Upper lobe of left lung (tissue), 6 donors: Measurements from ENCODE around the gene IQGAP1. TPM values are rescaled to one million over a fixed set of nuclear protein-coding genes. Genes with fewer than 3 reads are reported as not detected.

Experiments
- ATAC-seq, 2 donors: fragments of 200-7000 bp; cut with Tn5 transposase; one replicate each; pipeline ENCODE4 v1.9.1; 2022; ENCODE audit warnings: mild to moderate bottlenecking in 2 of 2, moderate library complexity in 2 of 2; ENCODE audit not compliant: low FRiP score in 2 of 2
- DNase-seq, 2 donors: peaks; one replicate each; pipeline ENCODE4 v3.0.0-alpha.2; 2019 to 2020
- H3K27ac ChIP-seq, 4 donors: fragments of 200-600 bp; sonication (generic); one replicate each; pipeline ENCODE4 v1.5.1; 2016 to 2019
- H3K27me3 ChIP-seq, 4 donors: fragments of 200-600 bp; sonication (generic); one replicate each; pipeline ENCODE4 v1.5.1; 2017 to 2019
- H3K36me3 ChIP-seq, 4 donors: fragments of 200-600 bp; sonication (generic); one replicate each; pipeline ENCODE4 v1.5.1; 2016 to 2019
- H3K4me1 ChIP-seq, 4 donors: fragments of 200-600 bp; sonication (generic); one replicate each; pipeline ENCODE4 v1.5.1; 2018 to 2019
- H3K4me3 ChIP-seq, 4 donors: fragments of 200-600 bp; sonication (generic); one replicate each; pipeline ENCODE4 v1.5.1; 2017 to 2019; ENCODE audit warnings: mild to moderate bottlenecking in 2 of 4, moderate library complexity in 1 of 4
- H3K9me3 ChIP-seq, 4 donors: fragments of 200-600 bp; sonication (generic); one replicate each; pipeline ENCODE4 v1.5.1; 2018 to 2019
- CTCF ChIP-seq, 6 experiments: fragments of 450-650 bp in 4 of 6; fragments of 200-600 bp in 2 of 6; sonication (generic) in 2 of 6; IDR thresholded peaks; one replicate each; pipeline ENCODE4 v1.5.1; 2016 to 2019; ENCODE audit warnings: antibody characterized with exemption in 6 of 6
- EP300 ChIP-seq, 4 donors: sonication (generic); formaldehyde crosslinking; IDR thresholded peaks; one replicate each; pipeline ENCODE4 v1.5.1; 2017; ENCODE audit warnings: antibody characterized with exemption in 4 of 4, control low read depth in 2 of 4
- POLR2A ChIP-seq, 4 donors: fragments of 450-650 bp; IDR thresholded peaks; one replicate each; pipeline ENCODE4 v1.5.1; 2016 to 2017; ENCODE audit warnings: antibody characterized with exemption in 4 of 4, mild to moderate bottlenecking in 2 of 4
- POLR2AphosphoS5 ChIP-seq, 2 donors: sonication (generic); formaldehyde crosslinking; IDR thresholded peaks; one replicate each; pipeline ENCODE4 v1.5.1; 2017; ENCODE audit warnings: antibody characterized with exemption in 2 of 2
- WGBS, 2 donors: methylation state at CpG; one replicate each; pipeline ENCODE4 v1.1.5; 2017 to 2018; 5-methylcytosine and 5-hydroxymethylcytosine counted together
- total RNA-seq, 6 donors: library from RNA; depleted of rRNA in 4 of 6; stranded (reverse); fragments of >200 nt in 4 of 6; gene quantifications; one replicate each; pipeline versions ENCODE4 v1.1.0 to v1.2.1, GENCODE V29; 2016 to 2021
- donor health status: DM: no; HTN: no; CAD: no; lungs with moderate emphysema.
- donor health status: DM: no; HTN: yes; CAD: no; lungs with severe emphysema.

Gene IQGAP1
- total RNA-seq, 6 donors from 2014 or later = 216 to 502 (median 344) TPM

DNA sequence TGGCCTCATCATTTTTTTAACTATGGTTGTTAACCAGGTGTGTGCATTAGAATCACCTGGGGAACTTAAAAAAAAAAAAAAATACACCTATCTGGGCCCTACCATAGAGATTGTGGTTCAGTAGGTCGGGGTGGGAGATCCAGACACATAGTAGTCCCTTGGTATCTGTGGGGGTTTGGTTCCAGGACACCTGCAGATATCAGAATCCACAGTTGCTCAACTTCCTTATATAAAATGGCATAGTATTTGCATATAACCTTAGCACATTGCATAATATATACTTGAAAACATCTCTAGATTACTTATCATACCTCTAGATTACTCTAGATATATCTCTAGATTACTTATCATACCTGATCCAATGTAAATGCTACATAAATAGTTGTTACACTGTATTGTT is 5.0 kb downstream of the IQGAP1 start:
- TF ChIP-seq EP300 (IDR thresholded peaks at IDR 0.05) = no peak
- TF ChIP-seq POLR2AphosphoS5 (IDR thresholded peaks at IDR 0.05) = no peak
- no peak for TF ChIP-seq POLR2A (IDR thresholded peaks at IDR 0.05)
- TF ChIP-seq CTCF (IDR thresholded peaks at IDR 0.05) = no peak
- Histone ChIP-seq H3K27me3 (no peaks in the 10 kb centered on the region), H3K4me3 (no peak overlapping the region), H3K9me3 (no peaks in the 10 kb centered on the region), H3K4me1 (peaks cover 51 to 83% (median 72%) of the 10 kb centered on the region in 4 donors), H3K27ac (peak overlapping the region in 1 of 4 donors; percentile 40), H3K36me3 (peaks cover 6 to 24% (median 8%) of the 10 kb centered on the region in 4 donors)
- DNase-seq (no peak), ATAC-seq (no peak)
- WGBS, 2 donors = 82 to 83% methylated on average over 1 of the region's 1 CpG

DNA sequence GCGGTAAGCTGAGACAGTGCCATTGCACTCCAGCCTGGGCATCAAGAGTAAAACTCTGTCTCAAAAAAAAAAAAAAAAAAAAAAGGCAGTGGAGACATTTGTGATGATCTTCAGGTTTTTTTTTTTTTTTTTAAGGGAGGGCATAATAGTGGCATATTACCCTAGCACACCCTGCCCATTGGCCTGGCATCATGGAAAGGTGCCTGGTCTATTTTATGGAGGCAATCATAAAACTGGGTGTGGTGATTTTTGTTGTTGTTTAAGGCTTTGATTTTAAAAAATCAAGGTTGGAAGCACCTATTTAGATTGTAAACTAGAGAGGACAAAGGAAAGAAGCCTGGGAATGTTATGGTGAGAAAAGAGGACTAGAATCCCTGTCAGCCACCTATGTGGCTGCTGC is 6.0 kb downstream of the IQGAP1 start:
- peak overlapping the region in 1 of 4 donors; percentile 40 for H3K27ac ChIP-seq
- H3K9me3 ChIP-seq = no peaks in the 10 kb centered on the region
- ATAC-seq (no peak), DNase-seq (no peak)
- H3K27me3 ChIP-seq = no peaks in the 10 kb centered on the region
- H3K4me1 ChIP-seq = peaks cover 57 to 92% (median 77%) of the 10 kb centered on the region in 4 donors
- TF ChIP-seq EP300 (IDR thresholded peaks at IDR 0.05) (no peak), POLR2AphosphoS5 (IDR thresholded peaks at IDR 0.05) (no peak), CTCF (IDR thresholded peaks at IDR 0.05) (no peak), POLR2A (IDR thresholded peaks at IDR 0.05) (no peak)
- H3K4me3 ChIP-seq = no peak overlapping the region
- peaks cover 6 to 24% (median 8%) of the 10 kb centered on the region in 4 donors for H3K36me3 ChIP-seq
- 93 to 100% methylated on average over 1 of the region's 1 CpG for WGBS, 2 donors

GRCh38 chr15:90394748-90395442 is 6.9 kb downstream of the IQGAP1 start:
- Histone ChIP-seq H3K4me1 (peaks cover 63 to 92% (median 79%) of the 10 kb centered on the region in 4 donors), H3K4me3 (no peak overlapping the region), H3K27me3 (no peaks in the 10 kb centered on the region), H3K9me3 (no peaks in the 10 kb centered on the region), H3K36me3 (peaks cover 6 to 24% (median 8%) of the 10 kb centered on the region in 4 donors), H3K27ac (peak overlapping the region in 1 of 4 donors; percentile 21)
- 93 to 94% methylated on average over 12 of the region's 12 CpGs for WGBS, 2 donors
- DNase-seq (no peak), ATAC-seq (no peak)
- no peak for TF ChIP-seq POLR2A (IDR thresholded peaks at IDR 0.05)
- no peak for TF ChIP-seq EP300 (IDR thresholded peaks at IDR 0.05)
- no peak for TF ChIP-seq POLR2AphosphoS5 (IDR thresholded peaks at IDR 0.05)
- TF ChIP-seq CTCF (IDR thresholded peaks at IDR 0.05) = no peak

- no peak overlapping the region for H3K4me3 ChIP-seq
- no peaks in the 10 kb centered on the region for H3K9me3 ChIP-seq
- DNase-seq = no peak
- no peaks in the 10 kb centered on the region for H3K27me3 ChIP-seq
- TF ChIP-seq EP300 (IDR thresholded peaks at IDR 0.05) = no peak
- no peak for TF ChIP-seq POLR2AphosphoS5 (IDR thresholded peaks at IDR 0.05)
- TF ChIP-seq CTCF (IDR thresholded peaks at IDR 0.05) = no peak
- no peak for TF ChIP-seq POLR2A (IDR thresholded peaks at IDR 0.05)
- no peak for ATAC-seq
- peak overlapping the region in 3 of 4 donors; percentile 21 to 50 (median 39) for H3K27ac ChIP-seq
- 65 to 73% methylated on average over 4 of the region's 4 CpGs for WGBS, 2 donors
- peaks cover 66 to 92% (median 81%) of the 10 kb centered on the region in 4 donors for H3K4me1 ChIP-seq
- peaks cover 0 to 18% (median 1%) of the 10 kb centered on the region in 4 donors for H3K36me3 ChIP-seq
These were observed 8.3 kb downstream of the IQGAP1 start for GRCh38 chr15:90396321-90396720.
